Femur (tissue), 1 donor: ENCODE results near the gene REV1.
A peak's percentile ranks its signal among the peaks of the same experiment; 100 is the strongest.

Experiments
- DNase-seq: peaks from one replicate; pipeline ENCODE4 v3.0.0-alpha.2; 2017

Gene REV1

GRCh38 chr2:99445065-99445464, 44.8 kb downstream of the REV1 start:
- no peak for DNase-seq

DNA sequence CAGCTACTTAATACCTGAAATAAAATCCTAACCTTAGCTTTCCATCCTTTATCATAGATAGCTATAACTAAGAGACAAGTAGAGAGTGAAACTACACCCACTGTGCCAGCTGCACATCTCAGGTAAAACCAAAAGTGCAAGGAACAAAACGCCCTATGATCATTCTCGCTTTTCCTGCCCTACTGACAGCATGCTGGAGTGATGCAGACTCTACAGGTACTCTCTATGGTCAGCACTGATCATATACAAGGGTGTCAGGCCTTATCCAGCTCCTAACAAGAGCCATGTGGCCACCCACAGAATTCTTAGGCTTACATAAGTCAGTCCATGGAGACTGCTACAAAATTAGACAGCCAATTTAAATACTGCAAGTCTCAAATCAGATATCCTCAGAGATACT, 45.6 kb downstream of the REV1 start:
- no peak for DNase-seq

DNA sequence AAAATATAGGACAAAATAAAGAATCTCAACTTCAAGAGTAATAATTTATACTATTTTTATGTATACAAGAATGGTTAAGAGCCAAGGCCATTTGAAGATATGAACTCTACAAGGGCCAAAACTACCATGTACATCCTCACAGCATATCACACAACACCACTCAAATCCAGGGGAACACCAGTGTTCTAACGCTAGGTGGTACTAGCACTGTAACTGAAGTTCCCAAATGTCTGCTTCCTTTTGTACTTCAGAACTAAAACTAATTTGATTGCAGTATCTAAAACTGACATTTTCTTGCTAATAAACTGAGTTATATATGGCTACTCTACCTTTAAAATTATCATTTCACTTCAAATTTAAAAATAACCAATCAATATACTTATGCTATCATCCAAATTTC, 47.0 kb downstream of the REV1 start:
- DNase-seq: no peak

DNA sequence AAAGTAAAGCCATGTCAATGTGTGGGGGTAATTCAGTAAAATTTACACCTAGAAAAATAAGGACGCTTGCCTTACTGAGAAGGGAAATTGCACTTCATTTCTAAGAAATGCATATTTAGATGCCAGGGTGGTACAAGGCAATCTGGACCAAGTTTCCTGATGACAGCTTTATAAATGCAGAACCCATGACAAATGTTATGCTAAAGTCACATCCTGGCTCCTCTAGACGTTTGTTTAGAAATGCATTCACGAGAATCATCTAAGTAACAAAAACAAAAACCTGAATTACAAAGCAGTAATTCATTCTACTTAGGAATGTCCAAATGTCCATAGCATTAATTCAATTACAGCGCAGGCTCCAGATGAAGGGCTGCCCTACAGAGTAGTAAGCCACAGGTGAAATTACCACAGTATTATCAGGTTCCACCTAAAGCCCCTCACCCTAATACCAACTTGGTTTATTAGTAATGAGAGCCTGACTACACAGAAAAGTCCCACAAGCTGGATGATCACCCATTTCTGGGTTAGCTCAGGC, 49.8 kb downstream of the REV1 start:
- DNase-seq: no peak

DNA sequence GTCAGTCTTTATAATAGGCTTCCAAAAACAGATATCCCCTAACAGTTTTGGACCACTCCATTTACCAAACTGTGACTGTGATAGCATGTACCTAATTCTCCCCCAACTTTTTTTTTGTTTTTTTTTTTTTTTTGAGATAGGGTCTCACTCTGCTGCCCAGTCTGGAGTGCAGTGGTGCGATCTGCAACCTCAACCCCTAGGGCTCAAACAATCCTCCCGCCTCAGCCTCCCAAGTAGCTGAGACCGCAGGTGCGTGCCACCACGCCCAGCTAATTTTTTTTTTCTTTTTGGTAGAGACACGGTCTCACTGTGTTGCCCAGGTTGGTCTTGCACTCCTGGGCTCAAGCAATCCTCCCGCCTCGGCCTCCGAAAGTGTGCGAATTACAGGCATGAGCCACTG, 52.9 kb downstream of the REV1 start:
- DNase-seq: no peak

DNA sequence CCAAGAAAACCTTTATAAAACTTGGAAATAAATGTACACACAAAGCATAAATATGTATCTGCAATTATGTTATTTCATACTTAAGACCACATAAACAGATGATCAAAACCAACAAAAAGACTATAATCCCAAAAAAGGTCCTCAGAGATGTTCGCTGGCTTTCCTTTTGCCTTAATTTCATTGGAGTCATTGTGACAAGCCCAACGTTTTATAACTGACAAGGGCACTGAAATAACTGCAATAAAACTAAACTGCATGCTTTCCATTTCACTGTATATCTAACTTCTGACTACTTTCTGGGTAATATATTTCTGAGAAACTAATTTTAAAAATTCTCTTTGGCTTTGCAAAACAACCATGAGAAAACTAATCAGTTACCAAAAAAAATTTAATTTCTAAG, 56.5 kb downstream of the REV1 start:
- no peak for DNase-seq

DNA sequence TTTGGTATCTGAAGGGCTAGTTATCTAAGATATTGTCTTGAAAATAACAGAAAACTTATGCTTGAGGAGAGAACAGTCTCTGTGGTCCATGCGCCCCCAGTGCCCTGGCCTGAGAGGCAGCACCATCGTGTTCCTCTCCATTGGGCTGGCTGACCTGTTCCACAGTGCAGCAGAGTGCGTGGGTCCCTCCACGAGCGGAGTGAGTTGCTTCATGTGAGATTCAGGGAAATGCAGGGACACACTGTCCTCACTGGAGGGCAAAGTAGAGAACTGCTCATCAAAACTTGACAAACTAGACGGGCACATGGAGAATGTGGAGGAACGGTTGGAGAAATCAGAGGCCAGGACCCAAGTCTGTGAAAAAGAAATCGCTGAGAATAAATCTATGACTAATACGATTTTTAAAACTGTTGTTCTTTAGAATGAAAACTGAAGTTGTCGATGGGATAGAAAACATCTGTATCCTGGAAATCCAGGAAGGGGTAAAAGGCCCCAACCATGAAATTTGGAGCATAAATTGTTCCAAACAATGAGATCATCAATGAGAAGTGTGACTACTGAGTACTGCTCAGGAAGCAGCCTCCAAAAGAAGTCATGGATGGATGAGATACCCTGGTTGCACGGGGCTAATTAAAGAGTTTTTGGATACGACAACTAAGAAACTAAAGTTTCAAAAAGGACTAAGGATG, 58.1 kb downstream of the REV1 start:
- DNase-seq: no peak

GRCh38 chr2:99430614-99431291, 59.1 kb downstream of the REV1 start:
- DNase-seq: no peak

- peak; percentile 52 for DNase-seq
Observed at GRCh38 chr2:99425022-99425421, 64.8 kb downstream of the REV1 start.

GRCh38 chr2:99424371-99424770, 65.4 kb downstream of the REV1 start:
- no peak for DNase-seq

DNA sequence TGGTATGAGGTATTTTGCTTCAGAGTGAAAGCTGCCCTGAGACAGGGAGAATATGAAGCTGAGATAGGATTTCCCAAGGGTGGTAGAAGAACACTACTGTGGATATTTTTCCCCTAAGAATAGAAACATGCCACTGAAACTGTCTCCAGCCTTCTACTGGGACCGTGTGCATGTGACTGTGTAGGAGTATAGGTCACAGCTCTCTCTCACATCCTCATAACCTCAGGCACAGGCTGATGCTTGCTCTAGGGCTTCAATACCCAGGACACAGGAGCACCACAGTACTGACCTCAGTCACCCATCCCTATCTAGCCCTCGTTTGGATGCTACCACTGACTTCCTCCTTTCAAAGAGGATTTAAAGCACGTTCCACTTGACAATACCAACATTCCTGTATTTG, 67.2 kb downstream of the REV1 start:
- DNase-seq: no peak

- DNase-seq: no peak
Observed at GRCh38 chr2:99421469-99421868, 68.3 kb downstream of the REV1 start.

DNA sequence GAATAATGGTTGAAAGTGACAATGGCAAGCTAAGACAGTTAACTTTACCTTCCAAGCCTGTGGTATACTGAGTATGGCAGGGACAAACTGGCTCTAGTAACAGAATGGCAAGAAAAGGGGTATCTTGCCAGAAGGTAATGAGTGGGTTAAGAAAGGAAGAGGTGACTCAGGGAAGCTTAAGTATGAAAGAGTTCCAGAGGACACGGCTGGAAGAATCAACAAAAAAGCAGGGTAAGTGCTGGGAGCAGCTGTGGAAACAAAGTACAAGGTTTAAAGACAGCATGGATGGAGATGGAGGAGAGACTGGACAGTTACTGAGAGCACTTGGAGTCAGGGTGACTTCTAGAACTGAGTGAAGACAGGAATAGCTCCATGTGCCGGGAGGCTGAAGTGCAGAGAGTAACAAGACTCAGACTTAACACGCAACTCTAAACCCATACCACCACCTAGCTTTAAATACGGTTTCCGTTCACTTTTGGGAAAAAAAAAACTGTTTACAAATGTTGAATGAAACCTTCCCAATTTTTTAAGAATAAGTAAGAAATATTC, 69.0 kb downstream of the REV1 start:
- no peak for DNase-seq

- DNase-seq: no peak
Observed at GRCh38 chr2:99420031-99420430, 69.8 kb downstream of the REV1 start.

DNA sequence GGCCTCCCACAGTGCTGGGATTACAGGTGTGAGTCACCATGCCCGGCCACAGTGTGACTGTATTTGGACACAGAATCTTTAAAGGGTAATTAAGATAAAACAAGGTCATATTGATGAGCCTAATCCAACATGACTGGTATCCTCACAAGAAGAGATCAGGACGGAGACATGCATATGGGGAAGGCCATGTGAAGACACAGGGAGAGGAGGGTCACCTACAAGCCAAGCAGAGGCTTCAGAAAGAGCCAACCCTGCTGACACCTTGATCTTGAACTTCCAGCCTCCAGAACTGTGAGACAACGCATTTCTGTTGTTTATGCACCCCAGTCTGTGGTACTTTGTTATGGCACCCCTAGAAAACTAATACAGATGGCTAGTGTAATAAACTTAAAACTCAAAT, 72.4 kb downstream of the REV1 start:
- no peak for DNase-seq

GRCh38 chr2:99414566-99414965, 75.3 kb downstream of the REV1 start:
- DNase-seq: no peak

DNA sequence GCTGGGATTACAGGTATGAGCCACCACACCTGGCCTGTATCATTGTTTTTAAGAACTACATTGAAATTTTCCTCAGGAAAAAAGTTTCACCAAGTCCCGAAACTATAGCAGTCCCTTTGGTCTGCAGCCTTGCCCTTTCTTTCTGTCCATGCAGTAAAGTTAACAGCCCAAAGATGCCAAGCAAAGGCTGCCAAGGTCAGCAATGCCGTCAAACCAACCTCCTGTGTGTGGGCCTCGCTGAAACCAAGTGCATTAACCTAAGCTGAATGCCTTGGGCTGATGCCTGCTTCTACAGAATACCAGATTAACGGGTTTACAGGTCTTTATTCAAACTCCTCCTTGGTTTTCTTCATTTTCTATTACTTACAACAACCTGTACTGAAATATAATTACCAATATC, 79.5 kb downstream of the REV1 start:
- DNase-seq: no peak

DNA sequence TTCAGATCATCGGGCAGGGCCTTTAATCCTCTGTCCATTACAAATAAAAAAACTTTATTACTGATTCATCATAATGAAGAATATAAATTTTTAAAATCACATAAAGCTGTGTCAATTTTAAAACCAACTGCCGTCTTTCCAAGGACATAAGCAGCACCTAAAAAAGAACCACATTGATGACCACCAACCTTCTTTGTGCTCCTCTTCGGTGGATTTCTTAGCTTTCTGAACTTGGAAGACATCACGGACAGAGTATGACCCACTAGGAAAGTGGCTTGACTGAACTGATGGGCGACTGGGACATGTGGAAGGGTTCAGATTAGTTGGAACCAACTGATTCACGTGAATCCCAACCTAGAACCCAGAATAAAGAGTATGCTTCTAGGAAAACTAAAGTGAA, 83.7 kb downstream of the REV1 start:
- no peak for DNase-seq

- DNase-seq: no peak
Observed at GRCh38 chr2:99404797-99405669, 84.8 kb downstream of the REV1 start.

DNA sequence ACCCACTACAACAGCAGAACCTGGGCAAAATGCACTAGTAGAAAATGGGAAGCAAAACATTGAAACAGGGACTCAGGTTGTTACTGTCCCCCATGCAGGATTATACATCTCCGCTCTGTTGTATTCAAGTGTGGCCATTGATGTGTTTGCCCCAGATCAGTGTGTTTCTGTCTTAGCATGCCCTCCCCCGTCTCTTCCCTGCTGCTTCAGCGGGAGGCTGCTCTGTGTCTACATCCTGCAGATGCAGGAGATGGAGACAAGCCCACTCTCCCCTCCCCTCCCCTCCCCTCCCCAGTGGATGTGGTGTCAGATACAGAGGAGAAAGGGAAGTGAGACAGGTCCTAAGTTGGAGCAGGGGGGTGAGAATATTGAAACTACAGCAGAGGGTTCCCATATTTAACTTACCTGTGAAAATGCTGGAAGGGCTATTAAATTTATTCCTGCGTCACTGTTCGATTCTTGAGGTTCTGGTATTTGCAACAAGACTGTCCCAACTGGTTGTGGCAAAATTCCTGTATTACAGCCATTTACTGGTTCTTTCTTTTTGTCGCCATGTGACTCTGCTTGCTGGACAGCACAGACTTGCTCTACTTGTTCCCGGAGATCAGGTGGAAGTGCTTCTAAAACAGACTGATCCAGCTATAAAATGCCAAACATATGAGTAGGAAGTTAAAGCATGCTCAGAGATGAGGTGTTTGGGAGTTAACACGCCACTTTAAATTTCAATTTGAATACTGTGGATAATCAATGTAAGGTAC, 85.6 kb downstream of the REV1 start:
- DNase-seq: no peak

GRCh38 chr2:99403524-99403923, 86.3 kb downstream of the REV1 start:
- no peak for DNase-seq

DNA sequence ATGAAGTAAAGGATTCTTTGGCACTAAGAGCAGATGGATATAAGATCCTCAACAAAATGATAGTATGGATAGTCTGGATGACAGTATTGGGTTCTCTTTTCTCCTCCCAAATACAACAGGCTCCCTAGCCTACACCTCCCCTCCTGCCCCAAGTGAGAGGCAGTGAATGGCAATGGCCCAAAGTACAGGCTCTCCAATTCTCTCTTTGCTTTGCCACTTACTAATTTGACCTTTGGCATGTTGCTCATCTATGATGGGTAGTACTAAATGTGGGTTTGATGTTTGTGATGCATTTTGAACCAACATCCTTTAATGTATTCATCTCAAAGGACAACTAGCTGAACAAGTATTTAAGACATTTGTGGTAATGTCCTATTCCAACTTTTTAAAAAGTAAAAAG, 86.7 kb downstream of the REV1 start:
- DNase-seq: no peak

DNA sequence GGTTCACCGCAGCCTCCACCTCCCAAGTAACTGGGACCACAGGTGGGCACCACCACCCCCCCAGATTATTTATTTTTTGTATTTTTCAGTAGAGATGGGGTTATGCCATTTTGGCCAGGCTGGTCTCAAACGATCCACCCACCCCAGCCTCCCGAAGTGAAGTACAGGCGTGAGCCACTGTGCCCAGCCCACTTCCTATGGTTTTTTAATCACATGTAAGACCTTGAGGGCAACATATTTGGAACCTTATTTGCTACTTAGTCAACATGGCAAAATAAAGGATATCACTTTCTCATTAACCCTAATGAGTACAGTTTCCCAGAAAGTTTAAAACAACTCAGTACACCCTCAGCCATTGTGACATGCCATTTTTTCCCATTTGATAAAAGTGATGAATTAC, 88.0 kb downstream of the REV1 start:
- no peak for DNase-seq
